ENCODE data around the gene SIRT6.
"Not testable (repeated sequence)": the region's sequence is repeated elsewhere in the genome, so short reads cannot be mapped to it uniquely, and the experiment has no call there.

The SIRT6 gene

DNA sequence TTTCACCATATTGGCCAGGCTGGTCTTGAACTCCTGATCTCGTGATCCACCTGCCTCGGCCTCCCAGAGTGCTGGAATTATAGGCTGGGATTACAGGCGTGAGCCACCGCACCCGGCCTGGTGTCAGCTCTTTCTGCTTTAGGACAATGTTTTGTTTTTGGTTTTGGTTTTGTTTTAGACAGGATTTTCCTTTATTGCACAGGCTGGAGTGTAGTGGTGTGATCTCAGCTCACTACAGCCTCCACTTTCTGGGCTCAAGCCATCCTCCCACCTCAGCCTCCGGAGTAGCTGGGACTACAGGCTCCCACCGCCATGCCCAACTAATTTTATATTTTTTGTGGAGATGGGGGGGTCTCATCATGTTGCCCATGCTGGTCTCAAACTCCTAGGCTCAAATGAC lies 53.3 kb downstream of the SIRT6 start:
- DNase-seq: not testable (repeated sequence)

DNA sequence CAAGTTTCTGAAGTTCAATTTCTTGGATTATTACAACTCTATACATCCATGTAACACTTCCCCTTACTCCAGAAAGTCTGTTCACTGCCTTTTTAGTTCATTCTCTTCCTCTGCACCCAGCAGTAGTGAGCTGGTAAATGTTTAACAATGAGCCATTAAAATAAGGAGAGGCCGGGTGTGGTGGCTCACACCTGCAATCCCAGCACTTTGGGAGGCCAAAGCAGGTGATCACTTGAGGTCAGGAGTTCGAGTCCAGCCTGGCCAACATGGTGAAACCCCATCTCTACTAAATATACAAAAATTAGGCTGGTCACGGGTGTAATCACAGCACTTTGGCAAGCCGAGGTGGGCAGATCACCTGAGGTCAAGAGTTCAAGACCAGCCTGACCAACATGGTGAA lies 55.0 kb downstream of the SIRT6 start:
- not testable (repeated sequence) for DNase-seq

DNA sequence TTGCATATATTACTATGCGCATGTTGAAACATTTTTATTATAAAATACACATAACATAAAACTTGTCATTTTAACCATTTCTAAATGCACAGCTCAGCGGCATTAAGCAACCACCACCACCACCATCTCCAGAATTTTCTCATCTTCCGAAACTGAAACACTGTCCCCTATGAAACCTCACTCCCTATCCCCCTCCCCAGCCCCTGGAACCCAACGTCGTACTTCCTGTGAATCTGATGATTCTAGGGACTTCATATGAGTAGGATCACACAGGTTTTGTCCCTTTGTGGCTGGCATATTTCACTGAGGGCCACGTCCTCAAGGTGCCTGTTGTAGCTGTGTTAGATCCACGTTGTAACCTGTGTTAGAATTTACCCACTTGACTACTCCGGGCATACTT lies 57.7 kb downstream of the SIRT6 start:
- DNase-seq: no peak

Measured in activated CD4-positive, alpha-beta T cell treated with anti-CD3 and anti-CD28 coated beads, Interleukin-2, amount 50 U/mL, for 1 hour (primary cell).